H1 (cell line): ENCODE data around the gene RAPGEF1. TPM values are rescaled to one million over a fixed set of nuclear protein-coding genes. Genes with fewer than 3 reads are reported as not detected.

Experiments used
- CHD7 ChIP-seq: fragments of 300-600 bp; sonication (generic); IDR thresholded peaks from 2 replicates; pipeline ENCODE4 v1.7.1; 2012; ENCODE audit warnings: low read length, moderate library complexity, mild to moderate bottlenecking, inconsistent platforms; ENCODE audit not compliant: insufficient replicate concordance
- KDM1A ChIP-seq: fragments of 200-600, 300-600 bp; sonication (generic); IDR thresholded peaks from 2 replicates; pipeline ENCODE4 v1.7.1; 2016; ENCODE audit warnings: mild to moderate bottlenecking, low read length, borderline replicate concordance
- RXRA ChIP-seq: IDR thresholded peaks from 2 replicates; pipeline ENCODE4 v1.6.1; 2011; ENCODE audit warnings: low read depth, mild to moderate bottlenecking, low read length, moderate library complexity; ENCODE audit not compliant: insufficient read depth
- YY1 ChIP-seq: IDR thresholded peaks from 2 replicates; pipeline ENCODE4 v1.6.1; 2011; ENCODE audit warnings: low read depth, mild to moderate bottlenecking, low read length
- polyA plus RNA-seq, 7 experiments: library from polyadenylated mRNA; depleted of rRNA in 3 of 7; stranded (reverse) in 5 of 7; unstranded in 2 of 7; fragments of >200 nt in 5 of 7; fragments of 200-250 nt in 2 of 7; gene quantifications; 1 replicate in 5 of 7; 2 replicates in 1 of 7; 4 replicates in 1 of 7; pipeline versions ENCODE4 v1.2.1 to v1.2.3, GENCODE V29; 2011 to 2013; ENCODE audit warnings: missing spikeins in 2 of 7, mixed read lengths in 2 of 7
- total RNA-seq: library from RNA; stranded (reverse); fragmentation: NEBNext Ultra II Directional; extraction: Animal tissue kit (Norgen Biotek cat#: 25700); gene quantifications from 2 replicates; pipeline ENCODE4 v1.2.1, GENCODE V29; 2021

RAPGEF1 gene
- total and polyA plus RNA-seq, 2 of the 8 experiments (the other 6 are each of a cell fraction or from before 2014, with no cell fraction given) = 29.7 to 78.9 TPM

- TF ChIP-seq CHD7 = no peak
- TF ChIP-seq KDM1A = no peak
- no peak for TF ChIP-seq RXRA
- no peak for TF ChIP-seq YY1
These were observed 211.7 kb downstream of the RAPGEF1 start (continued) for GRCh38 chr9:131528186-131528585.
